ENCODE results near the gene ART3. TPM values are rescaled to one million over a fixed set of nuclear protein-coding genes. Genes with fewer than 3 reads are reported as not detected.

ART3 gene
- total and polyA plus RNA-seq, 2 donors (not counting 1 experiment from before 2014, with no cell fraction given): not detected

DNA sequence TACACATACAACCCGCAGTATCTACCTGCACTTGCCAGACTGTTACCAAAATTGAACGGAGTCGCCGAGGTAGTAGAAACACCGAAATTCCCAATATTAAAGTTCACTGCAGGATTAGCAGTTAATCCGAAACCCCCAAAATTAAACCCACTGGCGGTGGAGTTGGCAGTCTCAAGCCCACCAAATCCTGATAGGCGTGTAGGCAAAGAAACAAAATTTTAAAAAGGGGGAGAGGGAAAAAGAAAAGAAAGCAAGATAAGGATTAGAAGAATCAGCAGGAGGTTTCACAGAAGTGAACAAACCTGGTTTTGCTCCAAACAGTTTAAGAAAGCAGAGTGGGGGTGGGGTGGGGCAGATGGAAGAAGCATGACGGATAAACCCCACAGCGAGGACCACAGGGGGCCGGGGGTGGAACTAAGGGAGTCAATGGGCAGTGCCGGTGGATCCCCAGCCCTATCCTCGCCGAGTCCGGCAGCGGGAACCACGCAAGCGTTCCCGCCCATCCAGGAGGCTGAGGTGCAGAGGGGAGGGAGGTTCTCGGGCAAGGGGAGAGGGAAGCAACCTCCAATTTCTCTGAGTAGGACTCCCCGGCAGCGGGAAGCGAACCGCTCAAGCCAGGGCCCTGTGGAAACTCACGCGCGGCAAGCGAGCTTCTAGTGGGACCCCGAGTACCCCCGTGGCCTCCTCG, 73.1 kb downstream of the ART3 start:
- H3K4me3 ChIP-seq (ENCODE audit: control extremely low read depth in 1 of 5, extremely low read depth in 1 of 5, insufficient read depth in 1 of 5, low read depth in 2 of 5, low read length in 4 of 5): peak overlapping the region; percentile 71 to 98 (median 97)
- peaks cover 1 to 3% of the 10 kb centered on the region in 2 experiments for H3K36me3 ChIP-seq (replicated peaks in 1 of 2; ENCODE audit: control extremely low read depth in 1 of 2, control insufficient read depth in 1 of 2, extremely low read depth in 1 of 2, insufficient read depth in 2 of 2, low read length in 1 of 2)
- H3K27me3 Mint-ChIP-seq: no peaks in the 10 kb centered on the region
- DNase-seq (peak; percentile 5), ATAC-seq (ENCODE audit: low read depth) (peak; percentile 10)
- peak overlapping the region; percentile 89 for H3K27ac Mint-ChIP-seq
- peak overlapping the region; percentile 88 for H3K4me2 ChIP-seq (replicated peaks; ENCODE audit: low read depth, low read length, poor library complexity, severe bottlenecking)
- H3K79me2 ChIP-seq (ENCODE audit: control insufficient read depth, insufficient read depth, low read length): peaks cover 60% of the 10 kb centered on the region
- H3K9me3 ChIP-seq (ENCODE audit: control extremely low read depth in 1 of 3, control insufficient read depth in 2 of 3, insufficient read depth in 1 of 3, low read length in 2 of 3): no peaks in the 10 kb centered on the region
- H3K27ac ChIP-seq (ENCODE audit: low read length in 2 of 2): peak overlapping the region; percentile 77 to 91
- peaks cover 35% of the 10 kb centered on the region for H3K4me1 Mint-ChIP-seq
- H2AFZ ChIP-seq (ENCODE audit: insufficient read depth, low read depth, low read length, poor library complexity, severe bottlenecking): peak overlapping the region; percentile 95
- peaks cover 22 to 28% of the 10 kb centered on the region in 2 donors for H3K4me1 ChIP-seq (ENCODE audit: control insufficient read depth in 2 of 2, insufficient read depth in 2 of 2, low read length in 2 of 2)
- intact Hi-C loops (cut with micrococcal nuclease): loop anchor here (1.0 to 5.0 kb wide), 6 partner anchors 67 to 1010 kb away; partner anchors contain the start of genes CCNG2, CCNI and SDAD1
- no peaks in the 10 kb centered on the region for H3K27me3 ChIP-seq (replicated peaks in 1 of 4; ENCODE audit: control extremely low read depth in 1 of 4, control insufficient read depth in 3 of 4, insufficient read depth in 4 of 4, low read length in 3 of 4)
- no peaks in the 10 kb centered on the region for H3K9me3 Mint-ChIP-seq (ENCODE audit: insufficient read depth)
- H3K4me3 Mint-ChIP-seq: peak overlapping the region; percentile 98
- POLR2A ChIA-PET: interaction anchor here (1.0 to 1.4 kb wide), 2 partner anchors 66 to 157 kb away, joined by 3 to 5 read pairs; partner anchors contain the start of genes SCARB2 and SDAD1
- peak overlapping the region; percentile 99 for H3K9ac ChIP-seq (ENCODE audit: low read length)
- 2% methylated on average over 23 of the region's 31 CpGs for WGBS (ENCODE audit: insufficient coverage)
- no peak for TF ChIP-seq EZH2 (IDR thresholded peaks at IDR 0.05; ENCODE audit: borderline replicate concordance, insufficient read depth, low read depth, low read length, poor library complexity, severe bottlenecking)
- TF ChIP-seq, protein P1, sequence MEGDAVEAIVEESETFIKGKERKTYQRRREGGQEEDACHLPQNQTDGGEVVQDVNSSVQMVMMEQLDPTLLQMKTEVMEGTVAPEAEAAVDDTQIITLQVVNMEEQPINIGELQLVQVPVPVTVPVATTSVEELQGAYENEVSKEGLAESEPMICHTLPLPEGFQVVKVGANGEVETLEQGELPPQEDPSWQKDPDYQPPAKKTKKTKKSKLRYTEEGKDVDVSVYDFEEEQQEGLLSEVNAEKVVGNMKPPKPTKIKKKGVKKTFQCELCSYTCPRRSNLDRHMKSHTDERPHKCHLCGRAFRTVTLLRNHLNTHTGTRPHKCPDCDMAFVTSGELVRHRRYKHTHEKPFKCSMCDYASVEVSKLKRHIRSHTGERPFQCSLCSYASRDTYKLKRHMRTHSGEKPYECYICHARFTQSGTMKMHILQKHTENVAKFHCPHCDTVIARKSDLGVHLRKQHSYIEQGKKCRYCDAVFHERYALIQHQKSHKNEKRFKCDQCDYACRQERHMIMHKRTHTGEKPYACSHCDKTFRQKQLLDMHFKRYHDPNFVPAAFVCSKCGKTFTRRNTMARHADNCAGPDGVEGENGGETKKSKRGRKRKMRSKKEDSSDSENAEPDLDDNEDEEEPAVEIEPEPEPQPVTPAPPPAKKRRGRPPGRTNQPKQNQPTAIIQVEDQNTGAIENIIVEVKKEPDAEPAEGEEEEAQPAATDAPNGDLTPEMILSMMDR (IDR thresholded peaks at IDR 0.05): no peak
- CTCF ChIA-PET: interaction anchor here (1.7 kb wide), 1 partner anchor 152 kb away, joined by 8 read pairs; no protein-coding TSS in a partner anchor
- H4K20me1 ChIP-seq (ENCODE audit: control insufficient read depth, insufficient read depth, low read length, poor library complexity, severe bottlenecking): peaks cover 22% of the 10 kb centered on the region
